ENCODE measurements around the gene BID. TPM values are rescaled to one million over a fixed set of nuclear protein-coding genes. Genes with fewer than 3 reads are reported as not detected.
A peak's percentile ranks its signal among the peaks of the same experiment; 100 is the strongest.

The BID gene
- total RNA-seq, 2 donors from 2014 or later = 20.1 to 24.4 TPM

- no peak for TF ChIP-seq CTCF (conservative IDR thresholded peaks at IDR 0.05)
- Histone ChIP-seq H3K27me3 (ENCODE audit: control insufficient read depth, insufficient read depth, low read length, poor library complexity, severe bottlenecking) (no peaks in the 10 kb centered on the region), H3K36me3 (ENCODE audit: control insufficient read depth, insufficient read depth, low read length) (peaks cover 65% of the 10 kb centered on the region), H3K27ac (ENCODE audit: low read depth, low read length) (no peak overlapping the region), H3K9ac (ENCODE audit: extremely low read depth, low read length, poor library complexity, severe bottlenecking) (no peak overlapping the region), H3K4me3 (ENCODE audit: low read length) (no peak overlapping the region), H3K4me1 (ENCODE audit: control insufficient read depth, insufficient read depth, low read length) (no peaks in the 10 kb centered on the region), H3K9me3 (ENCODE audit: control insufficient read depth, low read length) (no peaks in the 10 kb centered on the region)
- no peaks in the 10 kb centered on the region for H3K27me3 Mint-ChIP-seq (ENCODE audit: insufficient read depth)
- 89 to 93% methylated on average over 3 to 8 of the region's 8 CpGs for WGBS, 2 experiments (ENCODE audit: insufficient coverage in 1 of 2, insufficient read length in 1 of 2)
- H3K36me3 Mint-ChIP-seq (ENCODE audit: low read depth) = peaks cover 51% of the 10 kb centered on the region
- no peak for DNase-seq
- H3K4me1 Mint-ChIP-seq = peaks cover 5% of the 10 kb centered on the region
- H3K9me3 Mint-ChIP-seq = no peaks in the 10 kb centered on the region
- H3K4me3 Mint-ChIP-seq = no peak overlapping the region
- no peak overlapping the region for H3K27ac Mint-ChIP-seq
Observed at GRCh38 chr22:17728786-17729185, 45.5 kb downstream of the BID start.

- H3K4me3 ChIP-seq (ENCODE audit: low read length) = no peak overlapping the region
- H3K27ac ChIP-seq (ENCODE audit: low read depth, low read length) = no peak overlapping the region
- DNase-seq = no peak
- Mint-ChIP-seq H3K4me1 (peaks cover 5% of the 10 kb centered on the region), H3K4me3 (no peak overlapping the region), H3K27ac (no peak overlapping the region), H3K36me3 (ENCODE audit: low read depth) (peaks cover 42% of the 10 kb centered on the region), H3K9me3 (no peaks in the 10 kb centered on the region), H3K27me3 (ENCODE audit: insufficient read depth) (no peaks in the 10 kb centered on the region)
- H3K27me3 ChIP-seq (ENCODE audit: control insufficient read depth, insufficient read depth, low read length, poor library complexity, severe bottlenecking) = no peaks in the 10 kb centered on the region
- H3K9ac ChIP-seq (ENCODE audit: extremely low read depth, low read length, poor library complexity, severe bottlenecking) = no peak overlapping the region
- WGBS, 2 experiments (ENCODE audit: insufficient coverage in 1 of 2, insufficient read length in 1 of 2) = 95 to 96% methylated on average over 13 to 18 of the region's 18 CpGs
- TF ChIP-seq CTCF (conservative IDR thresholded peaks at IDR 0.05) = no peak
- H3K9me3 ChIP-seq (ENCODE audit: control insufficient read depth, low read length) = no peaks in the 10 kb centered on the region
- H3K36me3 ChIP-seq (ENCODE audit: control insufficient read depth, insufficient read depth, low read length) = peaks cover 51% of the 10 kb centered on the region
- H3K4me1 ChIP-seq (ENCODE audit: control insufficient read depth, insufficient read depth, low read length) = no peaks in the 10 kb centered on the region
Observed at GRCh38 chr22:17726928-17727897, 47.1 kb downstream of the BID start.

GRCh38 chr22:17726006-17726927 is 48.0 kb downstream of the BID start:
- no peak overlapping the region for H3K9ac ChIP-seq (ENCODE audit: extremely low read depth, low read length, poor library complexity, severe bottlenecking)
- no peak overlapping the region for H3K4me3 Mint-ChIP-seq
- no peaks in the 10 kb centered on the region for H3K9me3 Mint-ChIP-seq
- no peaks in the 10 kb centered on the region for H3K27me3 ChIP-seq (ENCODE audit: control insufficient read depth, insufficient read depth, low read length, poor library complexity, severe bottlenecking)
- no peak for DNase-seq
- no peaks in the 10 kb centered on the region for H3K4me1 ChIP-seq (ENCODE audit: control insufficient read depth, insufficient read depth, low read length)
- peaks cover 5% of the 10 kb centered on the region for H3K4me1 Mint-ChIP-seq
- 88 to 95% methylated on average over 1 to 13 of the region's 13 CpGs for WGBS, 2 experiments (ENCODE audit: insufficient coverage in 1 of 2, insufficient read length in 1 of 2)
- no peak overlapping the region for H3K27ac ChIP-seq (ENCODE audit: low read depth, low read length)
- peak overlapping the region; percentile 56 for H3K27ac Mint-ChIP-seq
- no peaks in the 10 kb centered on the region for H3K27me3 Mint-ChIP-seq (ENCODE audit: insufficient read depth)
- H3K9me3 ChIP-seq (ENCODE audit: control insufficient read depth, low read length) = no peaks in the 10 kb centered on the region
- no peak for TF ChIP-seq CTCF (conservative IDR thresholded peaks at IDR 0.05)
- H3K36me3 Mint-ChIP-seq (ENCODE audit: low read depth) = peaks cover 35% of the 10 kb centered on the region
- H3K4me3 ChIP-seq (ENCODE audit: low read length) = no peak overlapping the region
- H3K36me3 ChIP-seq (ENCODE audit: control insufficient read depth, insufficient read depth, low read length) = peaks cover 41% of the 10 kb centered on the region
